GM10266 (cell line): Measurements from ENCODE around the gene OR2H2.

Experiments used
- DNase-seq: peaks from one replicate; pipeline ENCODE4 v3.0.0; 2012; ENCODE audit errors: extremely low spot score
- TF ChIP-seq, protein P1 (sequence below): IDR thresholded peaks from 2 replicates; pipeline ENCODE4 v1.5.1; 2012; ENCODE audit warnings: mild to moderate bottlenecking, low read depth; ENCODE audit not compliant: control insufficient read depth, insufficient read depth; ENCODE audit errors: missing control alignments

Gene OR2H2

DNA sequence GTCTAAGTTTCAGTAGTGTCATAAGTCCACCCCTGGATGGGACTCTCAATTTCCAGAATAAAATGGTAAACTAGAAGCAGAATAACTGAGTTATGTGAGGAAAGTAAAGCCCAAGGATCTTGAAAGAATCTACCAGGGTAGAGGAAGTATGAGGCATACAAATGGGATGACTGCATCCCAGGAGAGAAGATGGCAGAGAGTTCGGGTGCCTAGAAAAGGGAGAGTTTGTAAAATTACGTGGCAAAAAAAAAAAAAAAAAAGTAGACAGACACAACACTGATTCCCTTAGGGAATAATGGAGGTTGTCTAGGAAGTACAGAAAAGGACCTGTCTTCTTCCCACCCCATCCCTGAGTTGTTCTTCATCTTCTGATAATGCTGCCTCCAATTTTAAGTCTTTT is 44.6 kb downstream of the OR2H2 start:
- TF ChIP-seq, protein P1, sequence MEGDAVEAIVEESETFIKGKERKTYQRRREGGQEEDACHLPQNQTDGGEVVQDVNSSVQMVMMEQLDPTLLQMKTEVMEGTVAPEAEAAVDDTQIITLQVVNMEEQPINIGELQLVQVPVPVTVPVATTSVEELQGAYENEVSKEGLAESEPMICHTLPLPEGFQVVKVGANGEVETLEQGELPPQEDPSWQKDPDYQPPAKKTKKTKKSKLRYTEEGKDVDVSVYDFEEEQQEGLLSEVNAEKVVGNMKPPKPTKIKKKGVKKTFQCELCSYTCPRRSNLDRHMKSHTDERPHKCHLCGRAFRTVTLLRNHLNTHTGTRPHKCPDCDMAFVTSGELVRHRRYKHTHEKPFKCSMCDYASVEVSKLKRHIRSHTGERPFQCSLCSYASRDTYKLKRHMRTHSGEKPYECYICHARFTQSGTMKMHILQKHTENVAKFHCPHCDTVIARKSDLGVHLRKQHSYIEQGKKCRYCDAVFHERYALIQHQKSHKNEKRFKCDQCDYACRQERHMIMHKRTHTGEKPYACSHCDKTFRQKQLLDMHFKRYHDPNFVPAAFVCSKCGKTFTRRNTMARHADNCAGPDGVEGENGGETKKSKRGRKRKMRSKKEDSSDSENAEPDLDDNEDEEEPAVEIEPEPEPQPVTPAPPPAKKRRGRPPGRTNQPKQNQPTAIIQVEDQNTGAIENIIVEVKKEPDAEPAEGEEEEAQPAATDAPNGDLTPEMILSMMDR: no peak
- no peak for DNase-seq

DNA sequence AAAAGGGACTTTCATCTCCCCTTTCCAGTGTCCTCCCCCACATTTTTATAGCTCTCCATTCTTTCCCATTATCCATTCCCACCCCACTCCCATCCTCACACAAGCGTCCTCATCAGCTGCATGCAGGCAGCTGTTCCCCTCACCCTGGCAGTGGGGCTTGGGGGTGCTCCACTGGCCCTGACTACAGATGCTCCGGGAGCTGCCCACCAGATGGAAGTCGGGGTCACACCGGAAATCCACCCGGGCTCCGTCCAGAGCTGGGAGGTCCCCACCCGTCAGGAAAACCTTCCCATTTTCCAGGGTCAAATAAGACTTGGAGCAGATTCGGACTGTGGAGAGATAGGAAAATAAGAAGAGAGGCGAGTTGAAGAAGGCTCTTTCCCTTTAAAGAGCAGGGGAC is 45.4 kb downstream of the OR2H2 start:
- no peak for DNase-seq
- TF ChIP-seq, protein P1: no peak

DNA sequence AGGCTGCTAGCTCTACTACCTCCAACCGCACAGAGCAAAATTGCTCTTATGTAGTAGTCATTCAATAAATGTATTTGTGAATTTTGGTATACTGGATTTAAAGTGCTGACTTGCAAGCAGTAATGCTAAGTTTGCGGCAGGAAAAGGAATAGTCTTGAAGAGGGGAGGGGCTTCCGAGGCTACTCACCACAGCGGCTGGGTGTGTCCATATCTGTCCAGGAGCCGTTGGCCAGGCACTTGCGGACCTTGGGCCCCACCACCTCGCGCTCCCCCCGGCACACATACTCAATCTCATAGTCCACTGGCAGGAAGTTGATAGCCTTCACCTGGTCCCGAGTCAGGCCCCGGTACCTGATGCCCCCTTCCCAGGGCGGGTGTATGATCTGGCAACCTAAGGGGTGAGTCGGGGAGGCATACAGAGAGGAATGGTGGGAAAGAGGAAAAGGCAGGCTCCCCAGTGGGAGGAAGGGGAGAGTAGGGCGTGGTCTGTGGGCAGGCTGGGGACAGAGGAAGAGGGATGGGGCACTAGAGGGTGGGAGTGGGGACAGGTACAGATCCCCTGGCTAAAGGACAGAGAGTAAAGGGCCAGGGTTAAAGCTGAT is 46.4 kb downstream of the OR2H2 start:
- no peak for DNase-seq
- TF ChIP-seq, protein P1: no peak

DNA sequence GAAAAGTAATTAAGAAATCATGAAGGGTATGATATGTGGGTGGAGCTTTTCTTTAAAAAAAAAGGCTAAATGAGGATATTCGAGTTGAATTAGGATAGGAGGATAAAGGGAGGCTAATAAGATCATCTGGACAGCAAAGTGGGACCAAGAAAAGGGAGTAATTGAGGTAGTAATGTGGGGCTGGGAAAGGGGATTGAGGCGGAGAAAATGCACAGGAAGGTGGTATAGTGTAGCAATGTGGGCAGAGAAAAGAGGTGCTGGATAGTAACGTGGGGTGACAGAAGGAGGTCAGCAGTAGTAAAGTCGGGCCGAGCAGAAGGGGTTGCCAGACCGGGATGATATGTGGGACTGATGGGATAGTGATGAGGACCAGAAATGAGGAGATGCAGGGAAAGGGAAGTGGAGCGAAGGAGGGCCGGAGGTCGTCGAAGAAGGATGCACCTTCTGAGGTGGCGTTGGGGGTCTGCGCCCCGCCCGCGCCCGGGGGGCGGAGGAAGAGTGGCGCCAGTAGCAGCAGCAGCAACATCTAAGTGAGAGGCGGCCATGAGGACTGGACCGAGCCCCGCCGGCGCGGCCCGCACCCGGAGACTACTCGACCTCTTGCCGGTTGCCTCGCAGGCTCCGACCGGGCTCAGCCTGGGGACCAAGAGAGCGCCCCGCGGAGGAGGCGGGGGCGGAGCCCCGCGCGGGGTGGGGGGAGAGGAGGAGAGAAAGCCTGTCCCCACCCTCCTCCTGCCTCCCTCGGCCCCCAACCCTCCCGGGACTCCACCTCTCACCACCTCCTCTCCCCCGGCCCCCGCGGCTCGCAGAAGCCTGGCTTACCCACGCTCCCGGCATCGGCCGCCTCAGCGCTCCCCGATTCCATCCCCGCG is 47.2 kb downstream of the OR2H2 start:
- peak; percentile 72 for DNase-seq
- TF ChIP-seq, protein P1: no peak

DNA sequence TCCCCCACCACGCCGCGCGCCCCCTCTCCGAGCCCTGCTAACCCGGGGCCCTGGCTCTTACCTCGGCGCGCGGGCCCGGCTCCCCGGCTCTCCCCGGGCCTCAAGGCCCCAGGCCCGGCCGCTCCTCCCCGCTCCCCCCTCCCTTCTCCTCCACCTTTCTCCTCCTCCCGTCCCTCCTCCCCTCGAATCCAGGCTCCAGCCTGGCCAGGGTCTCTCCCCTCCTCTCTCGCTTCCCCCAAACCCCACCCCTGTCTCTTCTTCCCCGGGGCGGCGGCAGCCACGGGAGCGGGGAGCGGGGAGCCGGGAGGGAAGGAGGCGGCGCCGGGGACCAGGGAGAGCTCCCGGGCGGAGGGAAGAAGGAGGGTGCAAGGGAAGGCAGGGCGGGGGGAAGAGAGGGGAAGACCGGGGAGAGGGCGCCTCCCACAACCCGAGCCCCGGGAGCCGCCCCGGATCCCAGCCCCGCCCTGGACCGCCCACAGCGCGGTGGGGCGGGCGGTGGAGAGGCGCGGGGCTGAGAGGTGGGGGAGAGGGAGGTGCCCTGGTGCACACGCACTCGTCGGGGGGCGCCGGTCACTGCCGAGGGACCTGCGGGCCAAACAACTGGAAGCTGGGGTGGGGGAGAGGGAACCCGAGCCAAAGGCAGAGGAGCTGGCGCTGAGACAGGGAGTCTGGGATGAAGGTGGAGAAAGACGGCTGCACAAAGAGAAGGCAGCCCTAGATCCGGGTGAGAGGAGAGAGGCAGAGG is 48.0 kb downstream of the OR2H2 start, which contains the start of gene GABBR1:
GABBR1 (minus strand) TSS at position 395 of the 745 bp plus-strand sequence. CDS start 798 bp downstream, outside the sequence.
- DNase-seq: peak; percentile 96
- TF ChIP-seq, protein P1: no peak

DNA sequence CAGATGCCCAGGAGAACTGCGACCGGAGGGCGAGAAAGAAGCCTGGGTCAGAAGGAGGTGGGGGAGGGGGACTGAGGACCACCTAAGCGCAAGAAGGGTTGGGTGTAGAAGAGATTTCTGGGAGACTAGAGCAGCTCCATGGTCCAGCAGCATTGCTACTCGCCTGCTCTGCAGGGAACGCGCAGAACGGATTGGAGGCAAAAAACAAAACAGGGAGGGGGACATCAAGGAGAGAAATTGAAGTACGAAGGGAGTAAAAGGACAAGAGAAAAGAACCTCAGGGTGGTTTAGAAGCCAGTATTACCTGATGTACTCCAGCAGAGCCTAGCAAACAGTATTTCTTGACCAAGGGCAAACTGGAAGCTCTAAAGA is 48.6 kb downstream of the OR2H2 start:
- no peak for DNase-seq
- TF ChIP-seq, protein P1: no peak
